NAMALWA (cell line): Measurements from ENCODE around the gene TMEM140.
"Not testable (repeated sequence)": the region's sequence is repeated elsewhere in the genome, so short reads cannot be mapped to it uniquely, and the experiment has no call there.

Experiments
- DNase-seq: peaks from one replicate; pipeline ENCODE4 v3.0.0-alpha.2; 2015; ENCODE audit warnings: low spot score

TMEM140 gene

GRCh38 chr7:135195156-135195555 lies 47.3 kb downstream of the TMEM140 start:
- DNase-seq = no peak

DNA sequence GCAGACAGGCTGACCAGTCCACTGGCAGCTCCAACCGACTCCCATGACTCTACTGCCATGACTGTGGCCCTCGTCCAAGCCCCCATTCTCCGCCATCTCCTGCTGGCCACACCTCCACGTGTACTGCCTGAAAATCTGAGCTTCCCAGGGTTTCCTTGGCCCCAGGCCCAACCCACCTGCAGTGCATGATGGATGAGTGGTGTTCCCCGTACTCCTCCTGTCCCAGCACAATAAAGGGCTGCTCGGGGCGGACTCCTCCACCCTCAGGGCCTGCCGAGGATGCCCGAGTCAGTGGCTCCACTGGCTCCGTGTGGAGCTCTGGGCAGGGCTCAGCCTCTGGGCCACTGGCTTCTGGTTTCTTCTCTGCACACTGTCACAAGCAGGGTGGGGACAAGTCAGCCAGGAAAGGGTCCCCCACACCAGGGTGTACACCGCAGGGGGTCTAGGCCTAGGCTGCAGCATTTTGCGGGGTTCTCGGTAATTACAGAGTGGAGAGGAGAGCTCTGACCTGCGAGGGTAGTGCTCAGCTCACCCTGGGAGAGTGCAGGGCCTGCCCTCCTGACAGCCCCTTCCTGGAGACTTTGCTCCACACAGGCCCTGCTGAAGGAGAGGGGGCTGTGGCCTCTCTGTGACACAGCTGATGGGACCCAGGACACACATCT lies 48.2 kb downstream of the TMEM140 start:
- no peak for DNase-seq

DNA sequence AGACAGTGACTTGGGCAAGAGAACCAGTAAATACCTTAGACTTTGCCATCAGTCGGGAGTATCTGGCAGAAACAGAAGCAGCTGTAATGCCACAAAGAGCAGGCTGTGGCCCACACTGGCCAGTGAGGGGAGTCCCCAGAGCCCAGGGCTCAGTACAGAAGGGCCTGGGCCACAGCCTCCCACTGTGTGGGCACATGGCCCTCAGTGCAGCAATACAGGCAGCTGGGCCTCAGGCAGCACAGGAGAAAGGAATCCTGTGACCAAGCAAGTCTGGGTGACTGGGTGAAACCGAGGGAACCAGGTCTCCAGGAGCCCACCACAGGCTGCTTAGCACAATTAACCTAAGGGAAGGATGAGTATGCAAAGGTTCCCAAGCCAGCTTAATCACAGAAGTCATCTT lies 49.5 kb downstream of the TMEM140 start:
- DNase-seq = no peak

DNA sequence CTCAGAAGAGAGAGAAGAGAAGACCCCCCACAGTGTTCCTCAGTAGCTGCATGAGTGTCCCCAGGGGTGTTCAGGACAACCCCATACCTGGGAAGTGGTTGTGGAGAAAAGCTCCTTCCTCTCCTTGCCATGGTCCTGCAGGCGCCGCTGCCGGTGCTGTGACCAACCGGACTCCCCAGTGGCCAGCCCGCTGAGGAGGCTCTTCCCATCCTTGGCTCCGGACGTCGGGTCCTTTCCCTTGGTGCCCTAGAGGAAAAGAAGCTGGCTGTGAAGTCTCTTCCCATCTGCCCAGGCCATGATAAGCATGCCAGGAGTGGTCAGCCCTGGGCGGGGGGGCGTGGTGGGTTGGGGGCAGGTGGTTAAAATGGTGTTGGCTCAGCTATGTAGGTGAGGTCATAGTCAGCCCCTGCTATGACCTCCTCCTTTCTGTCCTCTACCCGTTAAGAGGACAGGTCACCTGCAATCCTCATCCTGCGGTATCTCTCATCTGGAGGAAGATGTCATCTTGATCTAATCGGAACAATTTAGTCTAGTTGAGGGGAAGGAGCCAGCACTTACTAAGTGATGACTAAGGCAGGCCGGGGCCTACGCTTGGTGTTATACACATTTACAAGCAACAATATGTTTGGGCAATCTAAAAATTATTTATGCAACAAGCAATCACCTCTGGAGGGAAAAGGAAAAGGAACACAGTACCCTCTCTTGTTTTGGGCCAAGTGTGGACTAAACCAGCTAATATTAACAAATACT lies 50.2 kb downstream of the TMEM140 start:
- DNase-seq = no peak

GRCh38 chr7:135199439-135199838 lies 51.6 kb downstream of the TMEM140 start:
- no peak for DNase-seq

DNA sequence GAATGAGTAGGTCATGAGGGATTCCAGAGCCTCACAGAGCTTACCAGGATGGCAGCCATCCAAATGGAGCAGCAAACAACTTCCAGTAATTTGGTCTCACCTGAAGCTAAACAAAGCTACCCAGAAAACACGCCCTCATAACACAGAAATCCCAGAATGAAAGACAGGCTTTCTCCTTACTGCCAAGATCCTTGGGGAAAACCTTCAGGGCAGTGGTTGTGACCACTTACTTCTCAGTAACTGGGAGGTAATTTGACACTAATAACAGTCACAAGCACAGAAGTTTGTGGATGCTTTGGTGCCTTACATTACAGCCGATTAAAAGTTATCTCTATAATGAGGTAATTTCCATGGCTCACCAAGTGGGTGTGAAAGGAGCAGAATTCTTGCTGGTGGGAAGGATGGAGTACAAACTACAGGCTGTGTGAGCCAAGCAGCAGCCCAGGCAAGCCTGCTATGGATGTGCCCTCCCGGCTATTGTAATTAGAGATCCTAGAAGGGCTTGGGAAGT lies 53.0 kb downstream of the TMEM140 start:
- no peak for DNase-seq

- no peak for DNase-seq
Observed at GRCh38 chr7:135201350-135201749, 53.5 kb downstream of the TMEM140 start.

DNA sequence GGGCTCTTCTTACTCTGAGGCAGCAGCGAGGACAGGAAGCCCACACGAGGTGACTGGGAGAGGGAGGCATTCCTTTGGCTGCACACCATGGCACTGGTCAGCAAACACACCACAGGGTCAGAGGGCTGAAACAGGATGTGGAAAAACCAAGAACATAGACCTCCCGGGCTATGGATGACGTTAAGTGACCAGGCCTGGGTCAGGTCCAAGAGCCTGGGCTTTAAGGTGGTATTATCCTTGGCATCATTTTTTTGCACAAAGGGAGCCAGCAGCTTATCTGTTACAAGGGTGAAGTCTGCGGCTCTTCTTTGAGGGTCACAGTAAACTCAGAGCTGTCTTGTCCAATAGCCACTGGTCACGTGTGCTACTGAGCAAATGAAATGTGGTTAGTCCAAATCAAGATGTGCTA lies 56.5 kb downstream of the TMEM140 start:
- no peak for DNase-seq

DNA sequence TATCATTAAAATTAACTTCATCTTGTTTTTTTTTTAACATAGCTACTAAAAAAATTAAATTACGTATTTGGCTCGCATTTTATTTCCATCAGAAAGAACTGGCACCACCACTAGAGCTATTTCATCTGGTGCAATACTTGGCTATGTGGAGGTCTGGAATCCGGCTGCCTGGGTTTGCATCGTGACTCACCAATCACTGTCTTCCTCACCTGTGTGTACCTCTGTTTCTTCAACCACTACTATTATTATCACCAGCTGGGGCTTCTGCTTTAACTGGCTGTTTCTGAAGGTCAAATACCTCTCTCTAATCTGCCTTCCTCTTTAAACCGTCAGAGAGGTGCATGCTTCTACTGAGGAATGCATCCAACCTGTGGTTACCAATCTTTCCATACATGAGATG lies 57.0 kb downstream of the TMEM140 start:
- no peak for DNase-seq

DNA sequence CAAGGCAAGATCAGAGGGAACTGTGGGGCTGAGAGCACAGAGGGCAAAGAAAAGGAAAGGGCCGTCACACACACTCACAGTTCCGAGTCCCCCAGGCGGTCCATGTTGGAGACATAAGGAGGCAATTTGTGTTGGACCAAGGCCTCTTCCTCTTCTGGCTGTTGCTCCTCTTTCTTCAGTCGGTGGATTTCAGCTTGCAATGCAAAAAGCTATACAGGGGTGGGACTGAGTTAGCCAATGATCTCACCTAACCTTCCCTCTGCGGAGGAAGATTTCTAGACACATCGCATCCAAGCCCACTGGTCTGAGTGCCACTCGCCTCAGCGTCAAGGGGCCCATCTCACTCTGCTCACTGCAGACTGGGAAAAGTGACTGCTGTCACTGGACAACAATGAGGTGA lies 58.0 kb downstream of the TMEM140 start:
- DNase-seq = no peak

DNA sequence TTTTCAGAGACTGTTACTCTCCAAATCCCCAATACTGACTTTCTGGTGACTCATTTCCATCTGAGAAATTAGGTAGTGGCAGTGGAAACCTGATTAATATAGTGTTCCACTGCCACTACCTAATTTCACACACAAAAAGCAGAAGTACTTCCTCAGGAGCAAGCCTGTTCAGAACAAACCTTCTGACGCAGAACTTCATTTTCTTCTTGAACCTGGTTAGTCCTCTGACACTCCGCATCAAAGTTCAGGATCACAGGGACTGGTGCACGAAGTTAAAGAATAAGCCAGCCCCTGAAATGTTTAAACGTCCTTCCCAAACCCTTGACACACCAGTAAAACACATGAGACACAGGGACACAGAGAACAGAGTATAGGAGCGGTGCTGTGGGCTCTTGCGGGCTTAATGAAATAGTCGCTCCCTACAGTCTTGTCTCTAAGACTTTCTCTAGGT lies 59.1 kb downstream of the TMEM140 start:
- no peak for DNase-seq

- no peak for DNase-seq
Observed at GRCh38 chr7:135207406-135208101, 59.7 kb downstream of the TMEM140 start.

GRCh38 chr7:135208102-135208793 lies 60.4 kb downstream of the TMEM140 start:
- no peak for DNase-seq

- DNase-seq = no peak
Observed at GRCh38 chr7:135209225-135209834, 61.5 kb downstream of the TMEM140 start.

DNA sequence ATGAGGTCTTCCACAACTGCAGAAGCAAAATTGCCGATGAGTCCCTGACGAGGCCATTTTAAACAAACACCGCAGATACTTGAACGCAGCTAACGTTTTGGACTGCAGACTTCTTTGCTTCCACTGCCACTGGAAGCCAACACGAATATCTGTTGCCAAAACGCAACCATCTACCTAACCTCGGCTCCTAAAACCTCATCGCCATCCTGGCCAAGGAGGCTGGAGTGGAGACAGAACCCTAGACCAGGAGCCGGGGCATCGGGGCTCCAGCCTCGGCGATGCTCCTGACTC lies 63.0 kb downstream of the TMEM140 start:
- DNase-seq = peak; percentile 73

GRCh38 chr7:135211179-135211945 lies 63.5 kb downstream of the TMEM140 start, which contains the start of gene WDR91:
TSS of gene WDR91 (minus strand) at chr7:135211526. CDS start at chr7:135211502, 24 bp downstream.
- DNase-seq = peak; percentile 96

- not testable (repeated sequence) for DNase-seq
Observed at GRCh38 chr7:135211946-135212685, 64.2 kb downstream of the TMEM140 start.

DNA sequence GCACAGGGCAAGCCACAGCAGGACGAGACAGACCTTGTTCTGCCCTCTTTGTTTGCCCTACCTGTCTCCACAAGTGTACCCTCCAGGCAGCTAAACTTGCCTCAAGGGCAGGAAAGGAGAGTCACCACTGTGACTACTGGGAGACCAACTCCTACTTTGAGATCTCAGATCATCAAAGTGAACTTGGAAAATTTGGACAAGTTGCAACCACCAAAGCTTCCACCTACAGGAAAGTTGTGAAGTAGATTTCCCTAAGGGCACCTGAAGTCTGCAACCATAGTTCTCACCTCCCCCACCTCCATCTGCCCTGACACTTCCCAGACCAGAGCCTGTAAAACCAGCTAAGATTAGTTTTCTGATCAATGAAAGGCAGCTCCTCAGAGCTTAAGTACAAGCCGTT lies 66.0 kb downstream of the TMEM140 start:
- DNase-seq = no peak

DNA sequence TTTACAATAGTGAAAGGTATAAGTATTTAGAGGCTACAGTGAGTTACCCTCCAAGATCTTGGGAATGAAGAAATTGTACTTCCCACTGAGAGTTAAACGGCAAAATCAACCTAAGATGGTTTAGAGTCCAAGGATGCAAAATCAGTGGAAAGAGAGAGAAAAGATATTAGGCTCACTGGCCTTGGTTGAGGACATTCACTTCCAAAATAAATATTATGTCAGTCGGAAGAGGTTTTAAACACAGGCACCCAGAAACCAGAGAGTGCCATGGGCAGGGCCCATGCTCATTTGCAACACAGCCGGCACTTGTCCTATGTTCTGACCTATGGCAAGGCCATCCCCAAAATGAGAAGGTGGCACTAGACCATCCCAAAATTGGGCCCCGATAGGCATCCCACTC lies 67.3 kb downstream of the TMEM140 start:
- no peak for DNase-seq

GRCh38 chr7:135215698-135216097 lies 67.8 kb downstream of the TMEM140 start:
- DNase-seq = no peak
